Measurements from ENCODE around the gene NLGN1.

NLGN1 gene

GRCh38 chr3:174060431-174060830 is 662.9 kb downstream of the NLGN1 start:
- no peak for DNase-seq (ENCODE audit: low read depth in 1 of 2, low spot score in 1 of 2)

GRCh38 chr3:174061162-174061561 is 663.6 kb downstream of the NLGN1 start:
- no peak for DNase-seq (ENCODE audit: low read depth in 1 of 2, low spot score in 1 of 2)

GRCh38 chr3:174061731-174062130 is 664.2 kb downstream of the NLGN1 start:
- no peak for DNase-seq (ENCODE audit: low read depth in 1 of 2, low spot score in 1 of 2)

GRCh38 chr3:174062923-174063322 is 665.4 kb downstream of the NLGN1 start:
- no peak for DNase-seq (ENCODE audit: low read depth in 1 of 2, low spot score in 1 of 2)

- no peak for DNase-seq (ENCODE audit: low read depth in 1 of 2, low spot score in 1 of 2)
These were observed 670.5 kb downstream of the NLGN1 start for GRCh38 chr3:174068035-174068434.

GRCh38 chr3:174072675-174073074 is 675.1 kb downstream of the NLGN1 start:
- no peak for DNase-seq (ENCODE audit: low read depth in 1 of 2, low spot score in 1 of 2)

GRCh38 chr3:174083706-174084105 is 686.2 kb downstream of the NLGN1 start:
- DNase-seq (ENCODE audit: low read depth in 1 of 2, low spot score in 1 of 2): no peak

- DNase-seq (ENCODE audit: low read depth in 1 of 2, low spot score in 1 of 2): no peak
These were observed 692.0 kb downstream of the NLGN1 start for GRCh38 chr3:174089592-174089991.

GRCh38 chr3:174094669-174095068 is 697.1 kb downstream of the NLGN1 start:
- DNase-seq (ENCODE audit: low read depth in 1 of 2, low spot score in 1 of 2): no peak

- DNase-seq (ENCODE audit: low read depth in 1 of 2, low spot score in 1 of 2): no peak
These were observed 700.1 kb downstream of the NLGN1 start for GRCh38 chr3:174097686-174098085.

GRCh38 chr3:174098746-174099145 is 701.2 kb downstream of the NLGN1 start:
- DNase-seq (ENCODE audit: low read depth in 1 of 2, low spot score in 1 of 2): no peak

GRCh38 chr3:174099724-174100123 is 702.2 kb downstream of the NLGN1 start:
- DNase-seq (ENCODE audit: low read depth in 1 of 2, low spot score in 1 of 2): no peak

GRCh38 chr3:174100744-174101143 is 703.2 kb downstream of the NLGN1 start:
- no peak for DNase-seq (ENCODE audit: low read depth in 1 of 2, low spot score in 1 of 2)

GRCh38 chr3:174101244-174101643 is 703.7 kb downstream of the NLGN1 start:
- no peak for DNase-seq (ENCODE audit: low read depth in 1 of 2, low spot score in 1 of 2)

GRCh38 chr3:174102274-174102673 is 704.7 kb downstream of the NLGN1 start:
- DNase-seq (ENCODE audit: low read depth in 1 of 2, low spot score in 1 of 2): no peak

GRCh38 chr3:174102866-174103265 is 705.3 kb downstream of the NLGN1 start:
- no peak for DNase-seq (ENCODE audit: low read depth in 1 of 2, low spot score in 1 of 2)

GRCh38 chr3:174110761-174111160 is 713.2 kb downstream of the NLGN1 start:
- no peak for DNase-seq (ENCODE audit: low read depth in 1 of 2, low spot score in 1 of 2)

- DNase-seq (ENCODE audit: low read depth in 1 of 2, low spot score in 1 of 2): no peak
These were observed 714.2 kb downstream of the NLGN1 start for GRCh38 chr3:174111776-174112175.

GRCh38 chr3:174116421-174116820 is 718.9 kb downstream of the NLGN1 start:
- no peak for DNase-seq (ENCODE audit: low read depth in 1 of 2, low spot score in 1 of 2)

GRCh38 chr3:174120997-174121396 is 723.5 kb downstream of the NLGN1 start:
- no peak for DNase-seq (ENCODE audit: low read depth in 1 of 2, low spot score in 1 of 2)

GRCh38 chr3:174122411-174122810 is 724.9 kb downstream of the NLGN1 start:
- no peak for DNase-seq (ENCODE audit: low read depth in 1 of 2, low spot score in 1 of 2)

GRCh38 chr3:174125267-174125824 is 727.8 kb downstream of the NLGN1 start:
- no peak for DNase-seq (ENCODE audit: low read depth in 1 of 2, low spot score in 1 of 2)

- no peak for DNase-seq (ENCODE audit: low read depth in 1 of 2, low spot score in 1 of 2)
These were observed 729.6 kb downstream of the NLGN1 start for GRCh38 chr3:174126990-174127758.

Data from activated CD4-positive, alpha-beta T cell treated with anti-CD3 and anti-CD28 coated beads, Interleukin-2, amount 50 U/mL, for 24 hours (primary cell).